HG02884 (cell line): Measurements from ENCODE around the gene STK32B.
"Not testable (repeated sequence)": the region's sequence is repeated elsewhere in the genome, so short reads cannot be mapped to it uniquely, and the experiment has no call there.

ENCODE experiments used
- ATAC-seq: cut with Tn5 transposase; IDR thresholded peaks from one replicate; pipeline ENCODE4 v1.9.1; 2021; ENCODE audit warnings: mild to moderate bottlenecking, moderate library complexity; ENCODE audit not compliant: unreplicated experiment

STK32B gene

DNA sequence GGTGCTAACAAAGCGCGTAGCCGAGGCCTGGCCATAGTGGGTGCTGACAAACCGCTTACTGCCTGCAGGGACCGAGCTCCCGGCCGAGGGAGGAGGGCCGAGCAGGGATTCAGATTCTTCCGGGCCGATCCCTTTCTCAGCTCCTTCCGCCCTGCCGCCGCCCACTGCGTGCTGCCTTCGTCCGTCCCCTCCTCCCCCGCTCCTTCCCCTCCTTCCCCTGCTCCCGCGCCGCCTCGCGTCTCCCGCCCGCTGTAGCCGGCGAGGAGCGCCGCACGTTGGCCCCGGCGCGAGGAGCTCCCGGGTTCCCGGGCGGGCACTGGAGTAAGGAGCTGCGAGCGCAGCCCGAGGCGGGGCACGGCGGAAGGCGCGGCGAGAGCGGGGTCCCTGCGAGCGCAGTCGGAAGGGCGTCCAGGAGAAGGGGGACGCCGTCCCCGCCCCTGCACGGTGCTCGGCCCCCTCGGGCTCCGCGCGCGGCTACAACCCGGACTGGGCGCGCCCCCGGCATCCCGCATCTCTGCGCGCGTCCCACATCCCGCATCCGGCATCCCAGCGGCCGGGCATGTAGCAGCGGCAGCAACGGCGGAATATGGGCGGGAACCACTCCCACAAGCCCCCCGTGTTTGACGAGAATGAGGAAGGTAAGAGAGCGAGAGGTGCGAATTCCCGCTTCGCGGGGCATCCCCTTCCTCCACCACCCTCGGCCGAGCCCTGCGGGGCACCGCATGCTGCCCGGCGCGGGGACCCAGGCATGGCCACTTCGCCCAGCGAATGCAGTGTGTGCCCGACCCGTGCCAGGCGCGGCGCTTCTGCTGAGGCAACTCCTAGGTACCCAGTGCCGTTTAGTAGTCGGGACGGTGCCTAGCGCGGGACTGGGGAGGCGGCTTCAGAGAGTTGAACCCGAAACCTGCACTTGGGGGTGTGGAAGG lies at the start of gene STK32B:
STK32B (plus strand) TSS at position 203 of the 926 bp plus-strand sequence.
- ATAC-seq: no peak

- not testable (repeated sequence) for ATAC-seq
Observed at GRCh38 chr4:5001641-5002040, 49.6 kb upstream of the STK32B start.

GRCh38 chr4:5003372-5003857 lies 47.9 kb upstream of the STK32B start:
- ATAC-seq: no peak

DNA sequence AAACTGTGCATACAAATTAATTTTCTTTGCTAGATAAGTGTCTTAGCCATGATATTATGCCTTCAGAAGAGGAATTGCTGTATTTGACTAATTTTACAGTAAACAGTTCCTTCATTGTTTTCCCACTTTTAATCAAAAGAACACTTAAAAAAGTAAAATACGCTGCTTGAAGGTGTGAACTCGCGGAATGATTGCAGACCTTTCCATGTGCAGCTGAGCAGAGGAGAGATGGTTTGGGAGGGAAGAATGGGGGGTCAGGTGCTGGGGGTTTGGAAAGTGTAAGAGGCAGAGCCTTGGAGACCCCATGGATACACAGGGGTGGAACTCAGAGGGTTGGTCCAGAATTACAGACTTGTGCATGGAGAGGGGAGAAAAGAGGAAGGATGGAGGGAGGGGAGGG lies 47.4 kb upstream of the STK32B start:
- ATAC-seq: no peak

DNA sequence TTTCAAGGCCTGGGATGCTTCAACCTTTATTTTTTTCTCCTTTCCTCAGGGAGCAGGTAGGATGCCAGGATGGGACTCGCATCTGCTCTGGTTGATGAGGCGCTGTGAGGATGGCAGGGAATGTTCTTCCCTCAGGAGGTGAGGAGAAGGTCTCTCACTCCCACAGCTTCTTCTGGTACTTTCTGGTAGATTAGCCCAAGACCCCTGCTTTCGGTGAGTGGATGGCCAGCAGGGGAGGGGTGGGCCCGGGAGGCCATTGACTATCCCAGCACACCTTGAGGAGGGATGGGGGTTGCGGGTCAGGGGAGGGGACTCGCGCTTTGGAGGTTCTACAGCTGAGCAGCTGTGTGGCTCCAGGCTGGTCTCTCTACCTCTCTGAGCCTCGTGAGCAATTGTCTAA lies 46.8 kb upstream of the STK32B start:
- no peak for ATAC-seq

DNA sequence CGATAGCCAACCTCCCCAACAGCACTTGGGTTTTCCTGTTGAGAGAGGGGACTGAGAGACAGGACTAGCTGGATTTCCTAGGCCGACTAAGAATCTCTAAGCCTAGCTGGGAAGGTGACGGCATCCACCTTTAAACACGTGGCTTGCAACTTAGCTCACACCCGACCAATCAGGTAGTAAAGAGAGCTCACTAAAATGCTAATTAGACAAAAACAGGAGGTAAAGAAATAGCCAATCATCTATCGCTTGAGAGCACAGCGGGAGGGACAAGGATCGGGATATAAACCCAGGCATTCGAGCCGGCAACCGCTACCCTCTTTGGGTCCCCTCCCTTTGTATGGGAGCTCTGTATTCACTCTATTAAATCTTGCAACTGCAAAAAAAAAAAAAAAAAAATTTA lies 44.3 kb upstream of the STK32B start:
- ATAC-seq: not testable (repeated sequence)

DNA sequence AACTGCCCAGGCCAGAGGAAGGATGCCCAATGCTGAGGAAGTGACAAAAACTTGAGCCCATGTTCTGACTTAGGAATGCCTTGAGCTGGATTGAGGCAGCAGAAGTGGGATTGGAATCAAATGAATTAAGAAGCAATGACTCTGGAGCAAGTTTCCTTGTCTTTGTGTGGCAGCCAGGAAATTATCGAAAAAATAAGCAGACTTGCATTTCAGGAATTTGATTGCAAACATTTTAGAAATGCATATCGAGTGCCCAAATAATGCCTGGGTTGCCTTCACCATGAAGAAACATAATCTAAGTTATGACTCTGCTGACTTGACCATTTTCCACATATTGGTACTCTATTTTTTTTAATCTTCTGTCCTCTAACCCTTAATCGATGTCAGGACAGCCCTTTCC lies 41.5 kb upstream of the STK32B start:
- ATAC-seq: no peak

- ATAC-seq: no peak
Observed at GRCh38 chr4:5010984-5011383, 40.3 kb upstream of the STK32B start.

GRCh38 chr4:5012244-5012898 lies 38.9 kb upstream of the STK32B start:
- ATAC-seq: no peak

- ATAC-seq: no peak
Observed at GRCh38 chr4:5012958-5013357, 38.3 kb upstream of the STK32B start.

GRCh38 chr4:5014007-5014682 lies 37.1 kb upstream of the STK32B start:
- ATAC-seq: no peak

- no peak for ATAC-seq
Observed at GRCh38 chr4:5018096-5018495, 33.2 kb upstream of the STK32B start.

GRCh38 chr4:5018603-5019002 lies 32.7 kb upstream of the STK32B start:
- no peak for ATAC-seq

GRCh38 chr4:5019274-5019673 lies 32.0 kb upstream of the STK32B start, which contains the start of gene CYTL1:
CYTL1 (minus strand) TSS chr4:5019458; CDS start chr4:5019445, 13 bp downstream.
- no peak for ATAC-seq

DNA sequence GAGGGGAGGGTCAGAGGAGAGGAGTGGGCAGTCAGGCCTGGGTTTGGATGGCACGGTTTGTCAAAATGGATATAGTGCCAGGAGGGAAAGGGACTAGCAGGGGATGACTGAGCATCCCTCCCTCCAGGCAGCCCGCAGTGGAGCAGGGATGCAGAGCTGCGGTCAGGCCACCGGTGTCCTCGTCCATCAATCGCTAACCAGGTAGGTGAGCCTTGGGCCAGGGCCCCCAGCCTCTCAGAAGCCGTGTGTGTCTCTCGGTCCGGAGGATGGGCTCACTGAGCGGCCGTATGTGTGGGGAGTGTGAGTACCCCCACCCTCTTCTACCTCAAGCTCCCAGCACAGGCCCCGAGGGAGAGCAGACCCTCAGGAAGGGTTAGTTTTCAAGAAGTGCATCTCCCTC lies 31.5 kb upstream of the STK32B start:
- ATAC-seq: no peak

DNA sequence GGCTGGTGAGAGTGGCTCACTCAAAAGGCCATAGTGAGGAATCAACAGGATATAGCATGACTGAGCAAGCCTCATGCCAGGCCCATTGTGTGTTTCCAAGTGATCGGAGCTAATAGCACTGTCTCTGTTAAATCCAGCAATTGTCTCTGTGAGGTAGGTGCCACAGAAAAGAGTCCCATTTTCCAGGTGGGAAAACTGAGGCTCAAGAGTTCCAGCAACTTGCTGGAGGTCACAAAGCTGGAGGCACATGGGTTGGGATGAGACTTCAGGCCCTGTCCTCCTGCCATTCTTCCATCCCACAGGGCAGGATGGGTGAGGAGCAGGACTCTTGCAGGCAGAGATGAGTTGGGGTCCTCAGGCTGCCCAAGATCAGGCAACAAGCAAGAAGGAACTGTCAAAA lies 30.9 kb upstream of the STK32B start:
- ATAC-seq: no peak

GRCh38 chr4:5021546-5021945 lies 29.7 kb upstream of the STK32B start:
- no peak for ATAC-seq

DNA sequence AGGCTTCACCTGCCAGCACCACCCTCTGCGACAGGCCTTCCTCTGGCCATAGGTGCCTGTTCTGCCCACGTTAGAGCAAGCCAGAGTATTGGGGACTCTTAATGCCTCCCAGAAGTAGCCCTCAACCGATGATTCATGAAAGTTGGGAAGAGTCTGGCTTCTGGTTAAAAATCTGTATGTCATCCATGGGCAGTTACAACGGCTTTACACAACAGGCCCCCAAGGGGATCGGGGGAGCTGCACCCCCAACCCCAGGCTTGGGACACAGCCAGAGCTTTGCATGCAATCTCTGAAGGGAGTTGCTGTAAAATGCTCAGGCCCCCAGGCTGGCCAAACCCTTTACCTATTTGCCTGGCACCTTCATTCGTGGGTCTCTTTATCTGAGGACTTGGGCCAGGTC lies 26.6 kb upstream of the STK32B start:
- ATAC-seq: no peak

DNA sequence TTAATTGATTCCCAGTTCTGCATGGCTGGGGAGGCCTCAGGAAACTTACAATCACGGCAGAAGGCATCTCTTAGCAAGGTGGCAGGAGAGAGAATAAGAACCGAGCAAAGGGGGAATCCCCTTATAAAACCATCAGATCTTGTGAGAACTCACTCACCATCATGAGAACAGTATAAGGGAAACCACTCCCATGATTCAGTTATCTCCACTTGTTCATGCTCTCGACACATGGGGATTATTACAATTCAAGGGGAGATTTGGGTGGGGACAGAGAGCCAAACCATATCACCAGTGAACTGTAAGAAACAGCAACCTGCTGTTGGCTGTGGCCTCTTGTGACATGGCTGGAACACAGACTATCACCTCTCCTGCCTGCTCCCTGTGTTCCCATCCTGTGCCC lies 24.9 kb upstream of the STK32B start:
- no peak for ATAC-seq

- ATAC-seq: no peak
Observed at GRCh38 chr4:5027346-5027745, 23.9 kb upstream of the STK32B start.

DNA sequence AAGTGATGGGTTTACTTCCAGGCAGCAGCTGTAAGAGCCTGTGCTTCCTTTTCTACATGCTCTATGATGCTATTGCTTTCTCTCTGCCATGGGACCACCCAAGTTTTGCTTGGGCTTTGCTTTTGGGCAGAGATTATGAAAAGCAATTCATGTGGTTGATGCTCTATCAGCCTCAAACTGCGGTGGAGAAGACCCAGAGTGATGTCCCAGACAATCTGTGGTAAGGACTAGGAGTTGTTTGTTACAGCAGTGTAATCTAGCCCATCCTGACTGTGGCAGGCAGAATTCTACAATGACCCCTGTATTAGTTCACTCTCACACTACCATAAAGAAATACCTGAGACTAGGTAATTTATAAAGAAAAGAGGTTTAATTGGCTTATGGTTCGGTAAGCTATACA lies 22.8 kb upstream of the STK32B start:
- no peak for ATAC-seq
